ENCODE measurements around the gene NOMO2.
"Not testable (repeated sequence)": the region's sequence is repeated elsewhere in the genome, so short reads cannot be mapped to it uniquely, and the experiment has no call there.

- TF ChIP-seq CTCF (IDR thresholded peaks at IDR 0.05; ENCODE audit: low read depth, low read length, missing input control); SP1 (IDR thresholded peaks at IDR 0.05); GABPA (IDR thresholded peaks at IDR 0.05 in 1 of 2, conservative IDR thresholded peaks at IDR 0.05 in 1 of 2); TAF1 (conservative IDR thresholded peaks at IDR 0.05); JUND (IDR thresholded peaks at IDR 0.05); RAD21 (IDR thresholded peaks at IDR 0.05): not testable (repeated sequence)
Measured at GRCh38 chr16:18597734-18598133, 35.8 kb upstream of the NOMO2 start.

Measured in liver (tissue), 3 donors.